ENCODE data around the gene GID4.

DNA sequence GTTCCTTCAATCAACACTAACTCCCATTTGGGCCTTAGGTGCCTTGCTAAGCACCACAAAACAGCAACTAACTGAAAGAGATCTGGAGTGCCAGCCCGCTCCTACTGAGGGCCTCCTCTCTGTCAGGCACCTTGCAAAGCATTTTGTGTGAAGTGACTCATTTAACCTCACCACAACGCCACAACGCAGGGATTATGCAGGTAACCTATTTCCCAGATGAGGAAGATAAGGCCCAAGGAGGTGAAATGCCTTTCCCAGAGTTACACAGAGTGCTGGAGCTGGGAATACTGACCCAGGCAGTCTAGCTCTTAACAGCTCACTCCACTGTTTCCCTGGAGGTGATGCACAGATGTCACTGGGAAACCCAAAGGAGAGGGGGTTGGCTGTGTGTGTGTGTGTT lies 33.7 kb upstream of the GID4 start:
- no peak for TF ChIP-seq YY1 (IDR thresholded peaks at IDR 0.05; ENCODE audit: borderline replicate concordance in 1 of 3, control insufficient read depth in 1 of 3, extremely low read depth in 1 of 3, insufficient read depth in 3 of 3, insufficient read length in 1 of 3, insufficient replicate concordance in 2 of 3, low read depth in 1 of 3, low read length in 2 of 3)
- TF ChIP-seq, protein P1, sequence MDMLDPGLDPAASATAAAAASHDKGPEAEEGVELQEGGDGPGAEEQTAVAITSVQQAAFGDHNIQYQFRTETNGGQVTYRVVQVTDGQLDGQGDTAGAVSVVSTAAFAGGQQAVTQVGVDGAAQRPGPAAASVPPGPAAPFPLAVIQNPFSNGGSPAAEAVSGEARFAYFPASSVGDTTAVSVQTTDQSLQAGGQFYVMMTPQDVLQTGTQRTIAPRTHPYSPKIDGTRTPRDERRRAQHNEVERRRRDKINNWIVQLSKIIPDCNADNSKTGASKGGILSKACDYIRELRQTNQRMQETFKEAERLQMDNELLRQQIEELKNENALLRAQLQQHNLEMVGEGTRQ (CRISPR knock-in tag; IDR thresholded peaks at IDR 0.05) = no peak
- TF ChIP-seq NFRKB (IDR thresholded peaks at IDR 0.05; ENCODE audit: low read depth) = no peak
- TF ChIP-seq ZNF354B (CRISPR knock-in tag; IDR thresholded peaks at IDR 0.05) = no peak
- TF ChIP-seq CBX3 (IDR thresholded peaks at IDR 0.05; ENCODE audit: borderline replicate concordance in 1 of 2, low read length in 2 of 2) = no peak
- TF ChIP-seq, protein P2, sequence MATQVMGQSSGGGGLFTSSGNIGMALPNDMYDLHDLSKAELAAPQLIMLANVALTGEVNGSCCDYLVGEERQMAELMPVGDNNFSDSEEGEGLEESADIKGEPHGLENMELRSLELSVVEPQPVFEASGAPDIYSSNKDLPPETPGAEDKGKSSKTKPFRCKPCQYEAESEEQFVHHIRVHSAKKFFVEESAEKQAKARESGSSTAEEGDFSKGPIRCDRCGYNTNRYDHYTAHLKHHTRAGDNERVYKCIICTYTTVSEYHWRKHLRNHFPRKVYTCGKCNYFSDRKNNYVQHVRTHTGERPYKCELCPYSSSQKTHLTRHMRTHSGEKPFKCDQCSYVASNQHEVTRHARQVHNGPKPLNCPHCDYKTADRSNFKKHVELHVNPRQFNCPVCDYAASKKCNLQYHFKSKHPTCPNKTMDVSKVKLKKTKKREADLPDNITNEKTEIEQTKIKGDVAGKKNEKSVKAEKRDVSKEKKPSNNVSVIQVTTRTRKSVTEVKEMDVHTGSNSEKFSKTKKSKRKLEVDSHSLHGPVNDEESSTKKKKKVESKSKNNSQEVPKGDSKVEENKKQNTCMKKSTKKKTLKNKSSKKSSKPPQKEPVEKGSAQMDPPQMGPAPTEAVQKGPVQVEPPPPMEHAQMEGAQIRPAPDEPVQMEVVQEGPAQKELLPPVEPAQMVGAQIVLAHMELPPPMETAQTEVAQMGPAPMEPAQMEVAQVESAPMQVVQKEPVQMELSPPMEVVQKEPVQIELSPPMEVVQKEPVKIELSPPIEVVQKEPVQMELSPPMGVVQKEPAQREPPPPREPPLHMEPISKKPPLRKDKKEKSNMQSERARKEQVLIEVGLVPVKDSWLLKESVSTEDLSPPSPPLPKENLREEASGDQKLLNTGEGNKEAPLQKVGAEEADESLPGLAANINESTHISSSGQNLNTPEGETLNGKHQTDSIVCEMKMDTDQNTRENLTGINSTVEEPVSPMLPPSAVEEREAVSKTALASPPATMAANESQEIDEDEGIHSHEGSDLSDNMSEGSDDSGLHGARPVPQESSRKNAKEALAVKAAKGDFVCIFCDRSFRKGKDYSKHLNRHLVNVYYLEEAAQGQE (IDR thresholded peaks at IDR 0.05; ENCODE audit: borderline replicate concordance) = no peak
- TF ChIP-seq, protein P2 (CRISPR knock-in tag; IDR thresholded peaks at IDR 0.05; ENCODE audit: low read depth) = no peak
- TF ChIP-seq CHD2 (IDR thresholded peaks at IDR 0.05; ENCODE audit: low read depth, low read length) = no peak
- no peak for TF ChIP-seq CREB1 (IDR thresholded peaks at IDR 0.05)
- no peak for TF ChIP-seq CREB1 (CRISPR knock-in tag; IDR thresholded peaks at IDR 0.05)
- no peak for TF ChIP-seq NRF1 (conservative IDR thresholded peaks at IDR 0.05 in 1 of 2, IDR thresholded peaks at IDR 0.05 in 1 of 2)
- no peak for TF ChIP-seq ZBED1 (IDR thresholded peaks at IDR 0.05)
- no peak for TF ChIP-seq ZNF217 (CRISPR knock-in tag; IDR thresholded peaks at IDR 0.05)
- no peak for TF ChIP-seq POLR2A (conservative IDR thresholded peaks at IDR 0.05)
